ENCODE results near the gene MESD.

DNA sequence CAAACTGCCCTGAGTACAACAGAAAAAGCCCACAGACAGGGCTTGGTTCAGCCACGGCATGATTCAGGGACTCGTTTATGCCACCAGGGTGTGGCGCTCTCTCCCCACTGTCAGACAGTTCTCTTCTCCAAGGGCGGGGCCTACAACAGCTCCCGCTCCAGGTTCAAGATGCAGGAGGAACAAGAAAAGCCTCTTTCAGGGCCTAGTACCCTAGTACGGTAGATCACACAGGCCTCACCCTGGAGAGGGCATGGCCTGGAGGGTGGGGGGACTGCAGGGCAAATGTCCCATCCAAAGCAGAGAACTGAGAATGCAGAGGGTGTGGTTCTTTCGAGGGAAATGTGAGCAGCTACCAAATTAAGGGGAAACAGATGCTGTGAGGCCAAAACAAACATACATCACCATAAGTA is 12.0 kb downstream of the MESD start:
- TF ChIP-seq RAD21 (IDR thresholded peaks at IDR 0.05; ENCODE audit: low read length), result peak; percentile 54
- TF ChIP-seq, protein P1, sequence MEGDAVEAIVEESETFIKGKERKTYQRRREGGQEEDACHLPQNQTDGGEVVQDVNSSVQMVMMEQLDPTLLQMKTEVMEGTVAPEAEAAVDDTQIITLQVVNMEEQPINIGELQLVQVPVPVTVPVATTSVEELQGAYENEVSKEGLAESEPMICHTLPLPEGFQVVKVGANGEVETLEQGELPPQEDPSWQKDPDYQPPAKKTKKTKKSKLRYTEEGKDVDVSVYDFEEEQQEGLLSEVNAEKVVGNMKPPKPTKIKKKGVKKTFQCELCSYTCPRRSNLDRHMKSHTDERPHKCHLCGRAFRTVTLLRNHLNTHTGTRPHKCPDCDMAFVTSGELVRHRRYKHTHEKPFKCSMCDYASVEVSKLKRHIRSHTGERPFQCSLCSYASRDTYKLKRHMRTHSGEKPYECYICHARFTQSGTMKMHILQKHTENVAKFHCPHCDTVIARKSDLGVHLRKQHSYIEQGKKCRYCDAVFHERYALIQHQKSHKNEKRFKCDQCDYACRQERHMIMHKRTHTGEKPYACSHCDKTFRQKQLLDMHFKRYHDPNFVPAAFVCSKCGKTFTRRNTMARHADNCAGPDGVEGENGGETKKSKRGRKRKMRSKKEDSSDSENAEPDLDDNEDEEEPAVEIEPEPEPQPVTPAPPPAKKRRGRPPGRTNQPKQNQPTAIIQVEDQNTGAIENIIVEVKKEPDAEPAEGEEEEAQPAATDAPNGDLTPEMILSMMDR (IDR thresholded peaks at IDR 0.05), result peak; percentile 52
- TF ChIP-seq, protein P2, sequence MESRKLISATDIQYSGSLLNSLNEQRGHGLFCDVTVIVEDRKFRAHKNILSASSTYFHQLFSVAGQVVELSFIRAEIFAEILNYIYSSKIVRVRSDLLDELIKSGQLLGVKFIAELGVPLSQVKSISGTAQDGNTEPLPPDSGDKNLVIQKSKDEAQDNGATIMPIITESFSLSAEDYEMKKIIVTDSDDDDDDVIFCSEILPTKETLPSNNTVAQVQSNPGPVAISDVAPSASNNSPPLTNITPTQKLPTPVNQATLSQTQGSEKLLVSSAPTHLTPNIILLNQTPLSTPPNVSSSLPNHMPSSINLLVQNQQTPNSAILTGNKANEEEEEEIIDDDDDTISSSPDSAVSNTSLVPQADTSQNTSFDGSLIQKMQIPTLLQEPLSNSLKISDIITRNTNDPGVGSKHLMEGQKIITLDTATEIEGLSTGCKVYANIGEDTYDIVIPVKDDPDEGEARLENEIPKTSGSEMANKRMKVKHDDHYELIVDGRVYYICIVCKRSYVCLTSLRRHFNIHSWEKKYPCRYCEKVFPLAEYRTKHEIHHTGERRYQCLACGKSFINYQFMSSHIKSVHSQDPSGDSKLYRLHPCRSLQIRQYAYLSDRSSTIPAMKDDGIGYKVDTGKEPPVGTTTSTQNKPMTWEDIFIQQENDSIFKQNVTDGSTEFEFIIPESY (IDR thresholded peaks at IDR 0.05; ENCODE audit: borderline replicate concordance, low read depth), result no peak
- no peak for TF ChIP-seq ELF1 (IDR thresholded peaks at IDR 0.05)
- TF ChIP-seq SIN3A (IDR thresholded peaks at IDR 0.05; ENCODE audit: borderline replicate concordance, low read depth, low read length), result no peak
- no peak for TF ChIP-seq GABPA (IDR thresholded peaks at IDR 0.05; ENCODE audit: low read depth)
- no peak for TF ChIP-seq POLR2AphosphoS5 (IDR thresholded peaks at IDR 0.05; ENCODE audit: low read depth, low read length)
